ENCODE data around the gene TMEM19. TPM values are rescaled to one million over a fixed set of nuclear protein-coding genes. Genes with fewer than 3 reads are reported as not detected.

The TMEM19 gene
- polyA plus RNA-seq, 1 of the 3 experiments (the other 2 are of a cell fraction) = 12.6 TPM

GRCh38 chr12:71649401-71649800, 36.5 kb upstream of the TMEM19 start (continued):
- TF ChIP-seq ZBTB33 (IDR thresholded peaks at IDR 0.05; ENCODE audit: borderline replicate concordance, low read depth) (no peak), SIN3A (IDR thresholded peaks at IDR 0.05; ENCODE audit: borderline replicate concordance, low read depth, low read length) (no peak), MXI1 (IDR thresholded peaks at IDR 0.05; ENCODE audit: low read depth, low read length) (no peak), TEAD4 (IDR thresholded peaks at IDR 0.05; ENCODE audit: borderline replicate concordance, insufficient read depth) (no peak), GATA2 (CRISPR knock-in tag; IDR thresholded peaks at IDR 0.05) (no peak)

- no peaks in the 10 kb centered on the region for H3K27me3 ChIP-seq (ENCODE audit: insufficient read depth)
- WGBS (ENCODE audit: low lambda C conversion rate) = 100% methylated on average over 1 of the region's 1 CpG
- H3F3A ChIP-seq (replicated peaks; ENCODE audit: insufficient read depth) = no peaks in the 10 kb centered on the region
- POLR2A ChIA-PET = no interaction called here
- 0 out of 2 replicates have a peak, but pooled peaks cover 13% of the 10 kb centered on the region for H3K9me3 ChIP-seq
- no peak overlapping the region for H3K4me2 ChIP-seq
- H3K36me3 ChIP-seq (replicated peaks in 1 of 2; ENCODE audit: control insufficient read depth in 1 of 2, insufficient read depth in 2 of 2, low read length in 1 of 2) = peaks cover 75 to 91% of the 10 kb centered on the region in 2 experiments
- CTCF ChIA-PET = no interaction called here
- H3K9me2 ChIP-seq = no peaks in the 10 kb centered on the region
- peaks cover 0 to 4% of the 10 kb centered on the region in 2 experiments; a peak in 2 of 4 replicates for H3K4me1 ChIP-seq (ENCODE audit: control insufficient read depth in 1 of 2, insufficient read depth in 2 of 2, low read depth in 1 of 2, low read length in 1 of 2)
- no peak overlapping the region for H3K9ac ChIP-seq
- no peak overlapping the region for H3K4me3 ChIP-seq (ENCODE audit: low read depth in 2 of 2, low read length in 1 of 2)
- no peak for TF ChIP-seq CTCF (IDR thresholded peaks at IDR 0.05)
- DNase-seq = no peak
- H2AFZ ChIP-seq (ENCODE audit: low read depth) = no peak overlapping the region
- no peak overlapping the region for H3K27ac ChIP-seq (ENCODE audit: low read depth in 2 of 2, low read length in 1 of 2)
- H3K79me2 ChIP-seq (ENCODE audit: insufficient read depth) = peaks cover 98% of the 10 kb centered on the region
- H4K20me1 ChIP-seq (ENCODE audit: insufficient read depth) = peaks cover 34% of the 10 kb centered on the region
Observed at GRCh38 chr12:71652656-71653055, 33.2 kb upstream of the TMEM19 start.

- POLR2A ChIA-PET = no interaction called here
- Histone ChIP-seq H3K79me2 (ENCODE audit: insufficient read depth) (peaks cover 99% of the 10 kb centered on the region), H3K4me3 (ENCODE audit: low read depth in 2 of 2, low read length in 1 of 2) (no peak overlapping the region), H3K4me2 (no peak overlapping the region), H3K4me1 (ENCODE audit: control insufficient read depth in 1 of 2, insufficient read depth in 2 of 2, low read depth in 1 of 2, low read length in 1 of 2) (peaks cover 0 to 4% of the 10 kb centered on the region in 2 experiments; a peak in 2 of 4 replicates), H4K20me1 (ENCODE audit: insufficient read depth) (peaks cover 34% of the 10 kb centered on the region), H2AFZ (ENCODE audit: low read depth) (no peak overlapping the region), H3K9me2 (no peaks in the 10 kb centered on the region), H3K36me3 (replicated peaks in 1 of 2; ENCODE audit: control insufficient read depth in 1 of 2, insufficient read depth in 2 of 2, low read length in 1 of 2) (peaks cover 71 to 91% of the 10 kb centered on the region in 2 experiments), H3F3A (replicated peaks; ENCODE audit: insufficient read depth) (no peaks in the 10 kb centered on the region), H3K9me3 (0 out of 2 replicates have a peak, but pooled peaks cover 13% of the 10 kb centered on the region), H3K27ac (ENCODE audit: low read depth in 2 of 2, low read length in 1 of 2) (no peak overlapping the region), H3K27me3 (ENCODE audit: insufficient read depth) (no peaks in the 10 kb centered on the region), H3K9ac (no peak overlapping the region)
- no peak for TF ChIP-seq MAX (IDR thresholded peaks at IDR 0.05; ENCODE audit: low read depth)
- TF ChIP-seq EZH2phosphoT487 (IDR thresholded peaks at IDR 0.05; ENCODE audit: borderline replicate concordance, low read depth) = no peak
- TF ChIP-seq SMC3 (IDR thresholded peaks at IDR 0.05; ENCODE audit: low read depth, low read length) = no peak
- no peak for TF ChIP-seq USF1 (IDR thresholded peaks at IDR 0.05; ENCODE audit: borderline replicate concordance, low read depth)
- TF ChIP-seq FOXJ3 (CRISPR knock-in tag; IDR thresholded peaks at IDR 0.05) = no peak
- no peak for TF ChIP-seq USF2 (IDR thresholded peaks at IDR 0.05; ENCODE audit: borderline replicate concordance, low read depth, low read length)
- TF ChIP-seq FOSL2 (IDR thresholded peaks at IDR 0.05; ENCODE audit: borderline replicate concordance, low read depth) = no peak
- TF ChIP-seq YY1 (IDR thresholded peaks at IDR 0.05; ENCODE audit: low read depth) = no peak
- no peak for TF ChIP-seq TCF12 (IDR thresholded peaks at IDR 0.05)
- TF ChIP-seq GATA2 (CRISPR knock-in tag; IDR thresholded peaks at IDR 0.05) = no peak
- no peak for TF ChIP-seq RCOR1 (IDR thresholded peaks at IDR 0.05; ENCODE audit: low read length)
- CTCF ChIA-PET = no interaction called here
- DNase-seq = no peak
- 93% methylated on average over 2 of the region's 2 CpGs for WGBS (ENCODE audit: low lambda C conversion rate)
Observed at GRCh38 chr12:71653137-71653536, 32.7 kb upstream of the TMEM19 start.

All from SK-N-SH (cell line).